H1 (cell line): ENCODE data around the gene PDHX. TPM values are rescaled to one million over a fixed set of nuclear protein-coding genes. Genes with fewer than 3 reads are reported as not detected.
A peak's percentile ranks its signal among the peaks of the same experiment; 100 is the strongest.

Experiments
- CTCF ChIA-PET: fragments of 300-600 bp; sonication (Branson Sonifier 250); formaldehyde crosslinking; loops from one replicate; lab custom pipeline; 2021; ENCODE audit not compliant: partially characterized antibody; lab: Charles Lee
- POLR2A ChIA-PET: fragments of 300-600 bp; sonication (Branson Sonifier 250); formaldehyde crosslinking; loops from one replicate; lab custom pipeline; 2021; ENCODE audit warnings: inconsistent platforms; ENCODE audit not compliant: partially characterized antibody; lab: Charles Lee
- DNase-seq, 2 experiments: peaks; one replicate each; pipeline versions ENCODE4 v3.0.0 to v3.0.0-alpha.2; 2010 to 2022; ENCODE audit warnings: low spot score in 2 of 2, low read depth in 1 of 2, mixed read lengths in 1 of 2
- FAIRE-seq: peaks from 2 replicates; lab custom pipeline; 2011; peaks lifted over from hg19 to GRCh38; lab: Jason Lieb, UNC
- H2AFZ ChIP-seq: 2 replicates; pipeline ENCODE4 v1.8.1; 2012; ENCODE audit warnings: low read length, inconsistent platforms
- H2AK5ac ChIP-seq: 2 replicates; pipeline ENCODE4 v1.6.1; 2013; ENCODE audit warnings: low read depth, low read length
- H2BK120ac ChIP-seq: replicated peaks from 2 replicates; pipeline ENCODE3; 2013; ENCODE audit warnings: low read depth, low read length, inconsistent platforms
- H2BK12ac ChIP-seq: 2 replicates; pipeline ENCODE4 v1.6.1; 2013; ENCODE audit warnings: low read depth, low read length
- H2BK15ac ChIP-seq: 2 replicates; pipeline ENCODE4 v1.6.1; 2013; ENCODE audit warnings: low read length
- H2BK20ac ChIP-seq: 2 replicates; pipeline ENCODE4 v1.6.1; 2013; ENCODE audit warnings: low read length
- H2BK5ac ChIP-seq: 2 replicates; pipeline ENCODE4 v1.6.1; 2013; ENCODE audit warnings: low read depth, low read length
- H3K14ac ChIP-seq: 2 replicates; pipeline ENCODE4 v1.6.1; 2013; ENCODE audit warnings: inconsistent platforms; ENCODE audit not compliant: insufficient read length
- H3K18ac ChIP-seq: 2 replicates; pipeline ENCODE4 v1.6.1; 2013; ENCODE audit warnings: low read length; ENCODE audit errors: extremely low read depth
- H3K23ac ChIP-seq: 2 replicates; pipeline ENCODE4 v1.6.1; 2013; ENCODE audit warnings: inconsistent platforms; ENCODE audit not compliant: insufficient read length
- H3K23me2 ChIP-seq: 2 replicates; pipeline ENCODE4 v1.6.1; 2013; ENCODE audit warnings: low read depth, low read length
- H3K27ac ChIP-seq: 2 replicates; pipeline ENCODE4 v1.6.1; 2011; ENCODE audit warnings: low read depth, low read length, inconsistent platforms
- H3K27me3 ChIP-seq, 4 experiments: replicated peaks in 1 of 4; 1 replicate in 1 of 4; 2 replicates in 3 of 4; pipeline versions ENCODE4 v1.6.1 to v1.8.1; 2011 to 2013; ENCODE audit warnings: low read length in 3 of 4, mild to moderate bottlenecking in 3 of 4, inconsistent platforms in 2 of 4, mixed read lengths in 2 of 4, moderate library complexity in 1 of 4; ENCODE audit not compliant: control insufficient read depth in 3 of 4, insufficient read depth in 3 of 4; ENCODE audit errors: extremely low read depth in 1 of 4
- H3K36me3 ChIP-seq, 4 experiments: 2 replicates each; pipeline versions ENCODE4 v1.6.1 to v1.8.1; 2011 to 2013; ENCODE audit warnings: mild to moderate bottlenecking in 4 of 4, low read length in 3 of 4, moderate library complexity in 2 of 4, control low read depth in 1 of 4, inconsistent platforms in 1 of 4; ENCODE audit not compliant: insufficient read depth in 4 of 4, control insufficient read depth in 2 of 4
- H3K4ac ChIP-seq: replicated peaks from 2 replicates; pipeline ENCODE3; 2013; ENCODE audit warnings: low read length, low read depth, mixed read lengths, inconsistent platforms; ENCODE audit not compliant: insufficient read length
- H3K4me1 ChIP-seq, 4 experiments: replicated peaks in 1 of 4; 1 replicate in 1 of 4; 2 replicates in 3 of 4; pipeline versions ENCODE4 v1.6.1 to v1.8.1; 2011 to 2013; ENCODE audit warnings: low read length in 3 of 4, inconsistent platforms in 2 of 4, mixed read lengths in 1 of 4; ENCODE audit not compliant: insufficient read depth in 4 of 4, control insufficient read depth in 3 of 4
- H3K4me2 ChIP-seq, 2 experiments: 2 replicates each; pipeline versions ENCODE4 v1.6.1 to v1.8.1; 2011 to 2013; ENCODE audit warnings: low read depth in 2 of 2, low read length in 2 of 2, control low read depth in 1 of 2, inconsistent platforms in 1 of 2, mild to moderate bottlenecking in 1 of 2; ENCODE audit not compliant: insufficient read depth in 1 of 2
- H3K4me3 ChIP-seq, 4 experiments: fragments of 200-600, 300-600 bp in 1 of 4; sonication (generic), shearing (Covaris generic), sonication (Bioruptor Twin) in 1 of 4; 2 replicates each; pipeline versions ENCODE4 v1.5.1 to v1.8.1; 2011 to 2016; ENCODE audit warnings: low read length in 4 of 4, low read depth in 3 of 4, control low read depth in 2 of 4, inconsistent platforms in 2 of 4, mild to moderate bottlenecking in 2 of 4, mixed read lengths in 1 of 4, moderate library complexity in 1 of 4; ENCODE audit not compliant: insufficient read depth in 2 of 4; ENCODE audit errors: extremely low read depth in 1 of 4
- H3K56ac ChIP-seq: replicated peaks from 2 replicates; pipeline ENCODE3; 2013; ENCODE audit warnings: low read depth, mild to moderate bottlenecking, mixed read lengths, low read length, inconsistent platforms; ENCODE audit not compliant: insufficient read length
- H3K79me1 ChIP-seq: 2 replicates; pipeline ENCODE4 v1.6.1; 2013; ENCODE audit warnings: low read depth, low read length, control low read depth
- H3K79me2 ChIP-seq, 2 experiments: 2 replicates each; pipeline versions ENCODE4 v1.6.1 to v1.8.1; 2012 to 2013; ENCODE audit warnings: low read length in 2 of 2, mild to moderate bottlenecking in 2 of 2, inconsistent platforms in 1 of 2; ENCODE audit not compliant: insufficient read depth in 2 of 2, control insufficient read depth in 1 of 2
- H3K9ac ChIP-seq, 4 experiments: replicated peaks in 1 of 4; 1 replicate in 1 of 4; 2 replicates in 3 of 4; pipeline versions ENCODE4 v1.6.1 to v1.8.1; 2011 to 2013; ENCODE audit warnings: low read depth in 3 of 4, low read length in 3 of 4, control low read depth in 2 of 4, mild to moderate bottlenecking in 2 of 4, moderate library complexity in 2 of 4, inconsistent platforms in 1 of 4; ENCODE audit errors: extremely low read depth in 1 of 4
- H3K9me3 ChIP-seq, 2 experiments: 2 replicates each; pipeline versions ENCODE4 v1.6.1 to v1.8.1; 2012 to 2013; ENCODE audit warnings: mild to moderate bottlenecking in 2 of 2, moderate library complexity in 2 of 2, control low read depth in 1 of 2, inconsistent platforms in 1 of 2, low read depth in 1 of 2, low read length in 1 of 2, mixed read lengths in 1 of 2; ENCODE audit not compliant: insufficient read depth in 2 of 2
- H4K20me1 ChIP-seq, 2 experiments: replicated peaks in 1 of 2; 2 replicates each; pipeline versions ENCODE3 to v1.8.1; 2011 to 2013; ENCODE audit warnings: inconsistent platforms in 2 of 2, low read length in 2 of 2, mild to moderate bottlenecking in 1 of 2; ENCODE audit not compliant: insufficient read depth in 2 of 2, control insufficient read depth in 1 of 2
- H4K5ac ChIP-seq: 2 replicates; pipeline ENCODE4 v1.6.1; 2013; ENCODE audit warnings: low read length, low read depth, mixed read lengths, inconsistent platforms; ENCODE audit not compliant: insufficient read length
- H4K8ac ChIP-seq: 2 replicates; pipeline ENCODE4 v1.8.0; 2013; ENCODE audit warnings: mild to moderate bottlenecking, moderate library complexity, low read length, inconsistent platforms; ENCODE audit not compliant: insufficient read depth; ENCODE audit errors: extremely low read depth
- H4K91ac ChIP-seq: replicated peaks from 2 replicates; pipeline ENCODE3; 2013; ENCODE audit warnings: low read length, mixed read lengths, inconsistent platforms; ENCODE audit not compliant: insufficient read length
- BACH1 ChIP-seq: IDR thresholded peaks from 2 replicates; pipeline ENCODE4 v1.6.1; 2012; ENCODE audit warnings: low read length, improper control_type of control experiment
- CBX8 ChIP-seq: fragments of 300-800, 300-1000 bp; sonication (generic); IDR thresholded peaks from 2 replicates; pipeline ENCODE4 v1.7.1; 2016; ENCODE audit warnings: low read depth, low read length, borderline replicate concordance
- CEBPB ChIP-seq: IDR thresholded peaks from 2 replicates; pipeline ENCODE4 v1.6.1; 2012; ENCODE audit warnings: low read depth, low read length
- EP300 ChIP-seq, 2 experiments: IDR thresholded peaks; 1 replicate in 1 of 2; 2 replicates in 1 of 2; pipeline ENCODE4 v1.6.1; 2011 to 2012; ENCODE audit warnings: low read depth in 2 of 2, low read length in 2 of 2, mild to moderate bottlenecking in 2 of 2, borderline replicate concordance in 1 of 2, inconsistent platforms in 1 of 2, moderate library complexity in 1 of 2
- EZH2 ChIP-seq: fragments of 200-600 bp; sonication (generic); IDR thresholded peaks from 2 replicates; pipeline ENCODE4 v1.7.1; 2012; ENCODE audit warnings: low read depth, mild to moderate bottlenecking, moderate library complexity, low read length, inconsistent platforms; ENCODE audit not compliant: severe bottlenecking
- GTF2F1 ChIP-seq: IDR thresholded peaks from 2 replicates; pipeline ENCODE4 v1.6.1; 2012; ENCODE audit warnings: low read depth, low read length, improper control_type of control experiment, borderline replicate concordance
- KDM5A ChIP-seq: fragments of 200-600 bp; IDR thresholded peaks from 2 replicates; pipeline ENCODE4 v1.7.1; 2012; ENCODE audit warnings: mild to moderate bottlenecking, low read length, inconsistent platforms, mixed read lengths
- NRF1 ChIP-seq: IDR thresholded peaks from 2 replicates; pipeline ENCODE4 v1.6.1; 2011; ENCODE audit warnings: mild to moderate bottlenecking, low read depth, low read length, improper control_type of control experiment
- POLR2AphosphoS5 ChIP-seq: IDR thresholded peaks from 2 replicates; pipeline ENCODE4 v1.6.1; 2011; ENCODE audit warnings: low read depth, low read length
- RAD21 ChIP-seq, 2 experiments: IDR thresholded peaks in 1 of 2; conservative IDR thresholded peaks in 1 of 2; 2 replicates each; pipeline ENCODE4 v1.6.1; 2011; ENCODE audit warnings: low read depth in 2 of 2, low read length in 2 of 2, improper control_type of control experiment in 1 of 2, inconsistent platforms in 1 of 2, mild to moderate bottlenecking in 1 of 2, moderate library complexity in 1 of 2
- RNF2 ChIP-seq: fragments of 200-900, 300-1000 bp; sonication (generic); IDR thresholded peaks from 2 replicates; pipeline ENCODE4 v1.7.1; 2016; ENCODE audit warnings: borderline replicate concordance, low read depth, mild to moderate bottlenecking, antibody characterized with exemption, low read length; ENCODE audit not compliant: poor library complexity, severe bottlenecking; ENCODE audit errors: missing control alignments
- RXRA ChIP-seq: IDR thresholded peaks from 2 replicates; pipeline ENCODE4 v1.6.1; 2011; ENCODE audit warnings: low read depth, mild to moderate bottlenecking, low read length, moderate library complexity; ENCODE audit not compliant: insufficient read depth
- SIX5 ChIP-seq: IDR thresholded peaks from 2 replicates; pipeline ENCODE4 v1.6.1; 2011; ENCODE audit warnings: mild to moderate bottlenecking, low read depth, low read length
- TEAD4 ChIP-seq: IDR thresholded peaks from 2 replicates; pipeline ENCODE4 v1.6.1; 2012; ENCODE audit warnings: low read depth, low read length, inconsistent platforms, mixed read lengths
- WGBS, 2 experiments: shearing (Covaris generic) in 1 of 2; methylation state at CpG; one replicate each; pipeline versions ENCODE4 v1.1.6 to v1.1.7; 2013 to 2015; ENCODE audit warnings: low lambda C conversion rate in 2 of 2, mixed read lengths in 2 of 2, inconsistent platforms in 1 of 2, low coverage in 1 of 2, missing lambda C conversion rate in 1 of 2; ENCODE audit not compliant: insufficient replicate concordance in 2 of 2, insufficient coverage in 1 of 2, insufficient read length in 1 of 2; ENCODE audit errors: extremely low coverage in 1 of 2, missing lambda C conversion rate in 1 of 2; 5-methylcytosine and 5-hydroxymethylcytosine counted together
- polyA plus RNA-seq, 7 experiments: library from polyadenylated mRNA; depleted of rRNA in 3 of 7; stranded (reverse) in 5 of 7; unstranded in 2 of 7; fragments of >200 nt in 5 of 7; fragments of 200-250 nt in 2 of 7; gene quantifications; 1 replicate in 5 of 7; 2 replicates in 1 of 7; 4 replicates in 1 of 7; pipeline versions ENCODE4 v1.2.1 to v1.2.3, GENCODE V29; 2011 to 2013; ENCODE audit warnings: missing spikeins in 2 of 7, mixed read lengths in 2 of 7
- total RNA-seq: library from RNA; stranded (reverse); fragmentation: NEBNext Ultra II Directional; extraction: Animal tissue kit (Norgen Biotek cat#: 25700); gene quantifications from 2 replicates; pipeline ENCODE4 v1.2.1, GENCODE V29; 2021

PDHX gene
- total and polyA plus RNA-seq, 2 of the 8 experiments (the other 6 are each of a cell fraction or from before 2014, with no cell fraction given) = 12.4 to 51.9 TPM

DNA sequence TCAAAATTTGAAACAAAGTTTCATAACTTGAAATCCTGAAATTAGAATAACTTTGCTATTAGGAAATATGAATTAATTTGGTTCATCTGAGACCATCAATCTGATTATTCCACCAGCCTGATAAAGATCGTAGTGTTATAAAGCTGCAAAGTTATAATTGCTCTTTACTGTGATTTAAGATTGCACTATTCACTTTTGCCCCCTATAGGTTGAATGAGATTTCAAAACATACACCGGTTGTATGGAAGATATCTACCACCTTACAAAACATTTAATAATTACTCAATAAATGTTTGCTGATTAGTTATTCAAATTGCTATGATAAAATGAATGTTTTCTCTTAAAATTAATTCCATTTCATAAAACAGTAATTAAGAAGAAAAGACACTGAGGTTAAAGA is 26.3 kb upstream of the PDHX start:
- WGBS, 2 experiments = 67% methylated on average over 2 of the region's 2 CpGs; no CpG with 5 or more reads in 1 of the 2 experiments
- no peaks in the 10 kb centered on the region for H3K9me3 ChIP-seq
- H3K4me3 ChIP-seq = no peak overlapping the region
- no peaks in the 10 kb centered on the region; a peak in 2 of 8 replicates for H3K36me3 ChIP-seq
- FAIRE-seq (no peak), DNase-seq (no peak)
- no peaks in the 10 kb centered on the region for H3K79me1 ChIP-seq
- H4K20me1 ChIP-seq = peaks cover 0 to 3% of the 10 kb centered on the region in 2 experiments
- no peak overlapping the region for H2BK12ac ChIP-seq
- H4K91ac ChIP-seq = no peak overlapping the region
- H3K27me3 ChIP-seq = no peaks in the 10 kb centered on the region
- no peak overlapping the region for H3K4ac ChIP-seq
- no peak overlapping the region for H3K4me2 ChIP-seq
- H2BK5ac ChIP-seq = no peak overlapping the region
- H2BK15ac ChIP-seq = no peak overlapping the region
- H2BK20ac ChIP-seq = no peak overlapping the region
- H4K8ac ChIP-seq = no peak overlapping the region
- ChIA-PET CTCF (interaction anchor here (0.6 to 5.5 kb wide), 13 partner anchors 8 to 377 kb away, joined by 3 to 48 read pairs (median 8); partner anchors contain the start of gene ELF5), POLR2A (interaction anchor here (0.9 kb wide), 1 partner anchor 26 kb away, joined by 3 read pairs; no protein-coding TSS in a partner anchor)
- H3K23ac ChIP-seq = no peak overlapping the region
- no peak overlapping the region for H2BK120ac ChIP-seq
- H3K14ac ChIP-seq = no peak overlapping the region
- no peaks in the 10 kb centered on the region for H3K23me2 ChIP-seq
- H3K27ac ChIP-seq = no peak overlapping the region
- no peak overlapping the region for H4K5ac ChIP-seq
- H3K79me2 ChIP-seq = no peaks in the 10 kb centered on the region
- H3K4me1 ChIP-seq = no peaks in the 10 kb centered on the region
- H2AFZ ChIP-seq = no peak overlapping the region
- no peak overlapping the region for H2AK5ac ChIP-seq
- no peak overlapping the region for H3K9ac ChIP-seq
- no peak overlapping the region for H3K18ac ChIP-seq
- H3K56ac ChIP-seq = no peak overlapping the region
- TF ChIP-seq NRF1 (no peak), KDM5A (no peak), EP300 (IDR thresholded peaks at IDR 0.05; ENCODE audit: borderline replicate concordance in 1 of 2, low read depth in 2 of 2, low read length in 2 of 2) (no peak), CEBPB (no peak), CBX8 (no peak), RNF2 (no peak), TEAD4 (no peak), RXRA (no peak), BACH1 (no peak), EZH2 (no peak), RAD21 (IDR thresholded peaks at IDR 0.05 in 1 of 2, conservative IDR thresholded peaks at IDR 0.05 in 1 of 2; ENCODE audit: low read depth in 2 of 2, low read length in 2 of 2) (0 out of 4 replicates have a peak, but pooled peaks of 1 of the 2 experiments have one; percentile 12), POLR2AphosphoS5 (no peak), GTF2F1 (no peak), SIX5 (no peak)
